Endothelial cell (in vitro differentiated cells): ENCODE measurements around the gene PSMB10. TPM values are rescaled to one million over a fixed set of nuclear protein-coding genes. Genes with fewer than 3 reads are reported as not detected.
A peak's percentile ranks its signal among the peaks of the same experiment; 100 is the strongest.
"Not testable (repeated sequence)": the region's sequence is repeated elsewhere in the genome, so short reads cannot be mapped to it uniquely, and the experiment has no call there.

Experiments used
- DNase-seq: peaks from one replicate; pipeline ENCODE4 v3.0.0; 2021; ENCODE audit warnings: low spot score
- H3K27ac Mint-ChIP-seq: one replicate; pipeline ENCODE4 v1.8.0; 2021; ENCODE audit warnings: mixed read lengths, inconsistent platforms; ENCODE audit not compliant: unreplicated experiment
- H3K27me3 Mint-ChIP-seq: one replicate; pipeline ENCODE4 v1.8.0; 2021; ENCODE audit warnings: mild to moderate bottlenecking, moderate library complexity, mixed read lengths, inconsistent platforms; ENCODE audit not compliant: unreplicated experiment
- H3K36me3 Mint-ChIP-seq: one replicate; pipeline ENCODE4 v1.8.0; 2021; ENCODE audit warnings: mild to moderate bottlenecking, low read depth, mixed read lengths, inconsistent platforms; ENCODE audit not compliant: unreplicated experiment
- H3K4me1 Mint-ChIP-seq: one replicate; pipeline ENCODE4 v1.8.0; 2021; ENCODE audit warnings: mild to moderate bottlenecking, mixed read lengths, inconsistent platforms; ENCODE audit not compliant: unreplicated experiment
- H3K4me3 Mint-ChIP-seq: one replicate; pipeline ENCODE4 v1.8.0; 2021; ENCODE audit warnings: mild to moderate bottlenecking, mixed read lengths, inconsistent platforms; ENCODE audit not compliant: unreplicated experiment
- H3K9me3 Mint-ChIP-seq: one replicate; pipeline ENCODE4 v1.8.0; 2021; ENCODE audit warnings: mixed read lengths, inconsistent platforms; ENCODE audit not compliant: unreplicated experiment
- total RNA-seq: library from RNA; stranded (reverse); fragmentation: NEBNext Ultra II Directional; extraction: Animal tissue kit (Norgen Biotek cat#: 25700); gene quantifications from one replicate; pipeline ENCODE4 v1.2.1, GENCODE V29; 2021; ENCODE audit not compliant: unreplicated experiment
- TF ChIP-seq, protein P1 (sequence below): fragments of 200-600 bp; sonication (generic); IDR thresholded peaks from one replicate; pipeline ENCODE4 v1.5.0; 2021; ENCODE audit warnings: antibody characterized with exemption; ENCODE audit not compliant: unreplicated experiment

Gene PSMB10
- total RNA-seq, 1 donor from 2014 or later = 15.3 TPM

DNA sequence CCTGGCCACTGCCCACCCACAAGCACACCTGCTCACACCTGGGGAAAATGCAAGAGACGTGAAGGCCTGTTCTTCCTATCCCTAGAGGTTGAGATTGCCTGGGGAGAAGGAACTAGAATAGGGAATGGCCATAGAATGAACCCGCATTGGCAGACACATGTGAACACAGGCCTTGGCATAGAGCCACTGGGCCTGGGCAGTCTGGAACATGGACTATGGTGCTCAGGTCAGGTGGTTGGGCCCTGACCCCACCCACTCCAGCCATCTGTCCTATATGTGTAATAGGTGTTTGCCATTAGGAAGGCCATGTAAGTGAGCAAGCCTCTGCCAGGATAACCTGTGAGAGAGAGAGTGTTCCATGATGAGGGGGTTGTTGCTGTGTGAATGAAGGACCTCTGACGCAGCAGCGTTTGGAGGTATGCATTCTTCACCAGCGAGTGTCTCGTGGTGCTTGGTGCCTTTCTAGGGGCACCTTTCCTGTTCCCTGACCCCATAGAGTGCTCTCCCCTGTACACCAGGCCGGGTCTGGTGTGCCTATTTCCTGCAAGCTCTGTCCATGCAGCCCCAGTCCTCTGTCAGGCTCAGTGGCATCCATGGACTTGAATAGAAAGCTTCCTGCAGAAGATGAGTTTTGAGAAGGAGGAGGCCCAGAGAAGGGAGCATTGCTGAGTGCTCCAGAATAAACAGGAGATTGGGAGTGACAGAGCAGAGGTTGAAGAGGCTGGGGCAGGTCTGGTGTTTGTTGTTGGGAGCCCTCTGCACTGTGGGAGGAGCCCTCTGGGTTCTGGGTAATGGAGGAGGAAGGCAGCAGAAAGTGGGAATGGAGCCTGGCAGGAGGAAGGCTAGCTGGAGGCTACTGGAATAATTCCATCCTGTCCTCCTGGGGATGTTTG lies 20.6 kb downstream of the PSMB10 start:
- Mint-ChIP-seq H3K4me1 (no peaks in the 10 kb centered on the region), H3K27ac (peak overlapping the region; percentile 48), H3K4me3 (peak overlapping the region; percentile 47), H3K27me3 (peaks cover 6% of the 10 kb centered on the region), H3K36me3 (peaks cover 44% of the 10 kb centered on the region), H3K9me3 (no peaks in the 10 kb centered on the region)
- no peak for DNase-seq
- TF ChIP-seq, protein P1, sequence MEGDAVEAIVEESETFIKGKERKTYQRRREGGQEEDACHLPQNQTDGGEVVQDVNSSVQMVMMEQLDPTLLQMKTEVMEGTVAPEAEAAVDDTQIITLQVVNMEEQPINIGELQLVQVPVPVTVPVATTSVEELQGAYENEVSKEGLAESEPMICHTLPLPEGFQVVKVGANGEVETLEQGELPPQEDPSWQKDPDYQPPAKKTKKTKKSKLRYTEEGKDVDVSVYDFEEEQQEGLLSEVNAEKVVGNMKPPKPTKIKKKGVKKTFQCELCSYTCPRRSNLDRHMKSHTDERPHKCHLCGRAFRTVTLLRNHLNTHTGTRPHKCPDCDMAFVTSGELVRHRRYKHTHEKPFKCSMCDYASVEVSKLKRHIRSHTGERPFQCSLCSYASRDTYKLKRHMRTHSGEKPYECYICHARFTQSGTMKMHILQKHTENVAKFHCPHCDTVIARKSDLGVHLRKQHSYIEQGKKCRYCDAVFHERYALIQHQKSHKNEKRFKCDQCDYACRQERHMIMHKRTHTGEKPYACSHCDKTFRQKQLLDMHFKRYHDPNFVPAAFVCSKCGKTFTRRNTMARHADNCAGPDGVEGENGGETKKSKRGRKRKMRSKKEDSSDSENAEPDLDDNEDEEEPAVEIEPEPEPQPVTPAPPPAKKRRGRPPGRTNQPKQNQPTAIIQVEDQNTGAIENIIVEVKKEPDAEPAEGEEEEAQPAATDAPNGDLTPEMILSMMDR = no peak

DNA sequence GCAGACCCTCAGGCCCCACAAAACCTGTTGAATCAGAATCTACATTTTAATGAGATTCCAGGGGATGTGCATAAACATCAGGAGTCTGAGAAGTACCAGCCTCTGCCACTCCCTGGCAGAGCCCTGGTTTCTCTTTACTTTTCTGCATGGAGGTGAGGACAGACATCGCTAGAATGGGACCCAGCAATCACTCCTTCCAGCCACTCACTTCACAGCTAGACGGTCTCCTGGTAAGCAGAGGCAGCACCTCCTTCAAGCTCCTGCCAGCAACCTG lies 21.2 kb downstream of the PSMB10 start:
- H3K4me1 Mint-ChIP-seq, H3K4me3 Mint-ChIP-seq, H3K9me3 Mint-ChIP-seq, DNase-seq, H3K27me3 Mint-ChIP-seq: not testable (repeated sequence)
- H3K36me3 Mint-ChIP-seq = peaks cover 44% of the 10 kb centered on the region
- peak overlapping the region; percentile 21 for H3K27ac Mint-ChIP-seq

DNA sequence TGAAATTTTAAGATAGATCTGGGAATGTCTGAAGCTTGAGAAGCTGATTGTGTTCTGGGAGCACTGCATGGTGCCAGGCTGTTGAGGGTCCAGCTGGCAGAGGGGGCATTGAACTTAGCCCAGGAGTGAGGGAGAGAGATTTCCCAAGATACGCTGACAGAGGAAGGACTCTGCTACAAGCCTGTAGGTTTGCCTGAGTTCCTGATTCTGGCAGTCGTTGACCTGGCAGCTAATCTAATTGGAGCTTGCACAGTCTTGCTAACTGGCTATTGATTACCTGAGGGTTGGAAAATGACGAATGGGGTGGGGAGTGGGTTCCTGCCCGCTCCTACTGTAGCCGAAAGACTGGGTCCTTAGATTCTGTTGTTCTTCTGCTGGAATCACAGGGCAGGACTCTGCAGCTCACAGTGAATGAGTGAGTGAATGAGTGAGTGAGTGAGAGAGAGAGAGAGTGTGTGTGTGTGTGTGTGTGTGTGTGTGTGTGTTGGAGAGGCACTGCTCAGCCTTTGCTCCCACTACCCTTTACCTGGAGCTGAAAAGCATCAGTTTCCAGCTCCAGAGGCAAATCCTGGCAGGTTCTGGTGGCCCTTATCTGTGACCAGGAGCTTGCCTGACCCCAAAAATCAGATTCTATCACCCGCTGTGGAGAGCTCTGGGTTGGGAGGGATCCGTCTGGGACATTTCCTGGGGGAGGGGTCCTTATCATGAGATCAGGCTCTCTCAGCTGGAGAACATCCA lies 21.7 kb downstream of the PSMB10 start:
- no peak overlapping the region for H3K27ac Mint-ChIP-seq
- no peaks in the 10 kb centered on the region for H3K4me1 Mint-ChIP-seq
- peak overlapping the region; percentile 0 for H3K4me3 Mint-ChIP-seq
- peaks cover 6% of the 10 kb centered on the region for H3K27me3 Mint-ChIP-seq
- H3K36me3 Mint-ChIP-seq = peaks cover 46% of the 10 kb centered on the region
- H3K9me3 Mint-ChIP-seq = no peaks in the 10 kb centered on the region
- TF ChIP-seq, protein P1 = no peak
- DNase-seq = no peak

DNA sequence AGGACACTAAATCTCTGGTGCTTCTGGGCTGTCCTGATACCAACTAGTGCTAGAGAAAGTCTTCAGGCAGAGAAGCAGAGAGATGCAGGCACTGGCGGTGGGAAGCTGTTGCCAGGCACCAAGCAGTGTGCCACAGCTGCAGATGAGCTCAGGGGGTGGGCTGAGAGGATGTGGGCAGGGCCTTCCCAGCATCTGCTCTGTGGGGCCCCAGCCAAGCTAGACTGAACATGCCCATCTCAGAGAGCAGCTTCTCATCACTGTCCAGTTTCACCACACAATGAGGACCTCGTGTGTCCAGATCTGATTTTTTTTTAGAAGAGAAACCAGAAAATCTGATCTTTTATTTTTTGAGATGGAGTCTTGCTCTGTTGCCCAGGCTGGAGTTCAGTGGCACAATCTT lies 26.5 kb downstream of the PSMB10 start:
- DNase-seq = no peak
- Mint-ChIP-seq H3K27me3 (no peaks in the 10 kb centered on the region), H3K9me3 (no peaks in the 10 kb centered on the region), H3K4me1 (peaks cover 4% of the 10 kb centered on the region), H3K4me3 (peak overlapping the region; percentile 43), H3K36me3 (peaks cover 28% of the 10 kb centered on the region), H3K27ac (no peak overlapping the region)
- TF ChIP-seq, protein P1 = no peak

DNA sequence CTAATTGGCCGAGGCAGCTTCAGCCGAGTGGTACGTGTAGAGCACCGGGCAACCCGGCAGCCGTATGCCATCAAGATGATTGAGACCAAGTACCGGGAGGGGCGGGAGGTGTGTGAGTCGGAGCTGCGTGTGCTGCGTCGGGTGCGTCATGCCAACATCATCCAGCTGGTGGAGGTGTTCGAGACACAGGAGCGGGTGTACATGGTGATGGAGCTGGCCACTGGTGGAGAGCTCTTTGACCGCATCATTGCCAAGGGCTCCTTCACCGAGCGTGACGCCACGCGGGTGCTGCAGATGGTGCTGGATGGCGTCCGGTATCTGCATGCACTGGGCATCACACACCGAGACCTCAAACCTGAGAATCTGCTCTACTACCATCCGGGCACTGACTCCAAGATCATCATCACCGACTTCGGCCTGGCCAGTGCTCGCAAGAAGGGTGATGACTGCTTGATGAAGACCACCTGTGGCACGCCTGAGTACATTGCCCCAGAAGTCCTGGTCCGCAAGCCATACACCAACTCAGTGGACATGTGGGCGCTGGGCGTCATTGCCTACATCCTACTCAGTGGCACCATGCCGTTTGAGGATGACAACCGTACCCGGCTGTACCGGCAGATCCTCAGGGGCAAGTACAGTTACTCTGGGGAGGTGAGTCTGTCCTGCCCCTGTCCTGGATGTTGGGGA lies 27.5 kb downstream of the PSMB10 start:
- Mint-ChIP-seq H3K36me3 (peaks cover 25% of the 10 kb centered on the region), H3K4me1 (peaks cover 7% of the 10 kb centered on the region), H3K4me3 (no peak overlapping the region), H3K27ac (no peak overlapping the region), H3K27me3 (no peaks in the 10 kb centered on the region), H3K9me3 (no peaks in the 10 kb centered on the region)
- TF ChIP-seq, protein P1 = no peak
- no peak for DNase-seq
